NOMO-1 treated with dmso at 0.1 percent for 144 hours (cell line): ENCODE results near the gene PFKFB1.
A peak's percentile ranks its signal among the peaks of the same experiment; 100 is the strongest.
"Not testable (repeated sequence)": the region's sequence is repeated elsewhere in the genome, so short reads cannot be mapped to it uniquely, and the experiment has no call there.

Source experiments
- DNase-seq: peaks from one replicate; lab custom pipeline; 2025; ENCODE audit not compliant: unreplicated experiment; lab: John Stamatoyannopoulos, UW

PFKFB1 gene

DNA sequence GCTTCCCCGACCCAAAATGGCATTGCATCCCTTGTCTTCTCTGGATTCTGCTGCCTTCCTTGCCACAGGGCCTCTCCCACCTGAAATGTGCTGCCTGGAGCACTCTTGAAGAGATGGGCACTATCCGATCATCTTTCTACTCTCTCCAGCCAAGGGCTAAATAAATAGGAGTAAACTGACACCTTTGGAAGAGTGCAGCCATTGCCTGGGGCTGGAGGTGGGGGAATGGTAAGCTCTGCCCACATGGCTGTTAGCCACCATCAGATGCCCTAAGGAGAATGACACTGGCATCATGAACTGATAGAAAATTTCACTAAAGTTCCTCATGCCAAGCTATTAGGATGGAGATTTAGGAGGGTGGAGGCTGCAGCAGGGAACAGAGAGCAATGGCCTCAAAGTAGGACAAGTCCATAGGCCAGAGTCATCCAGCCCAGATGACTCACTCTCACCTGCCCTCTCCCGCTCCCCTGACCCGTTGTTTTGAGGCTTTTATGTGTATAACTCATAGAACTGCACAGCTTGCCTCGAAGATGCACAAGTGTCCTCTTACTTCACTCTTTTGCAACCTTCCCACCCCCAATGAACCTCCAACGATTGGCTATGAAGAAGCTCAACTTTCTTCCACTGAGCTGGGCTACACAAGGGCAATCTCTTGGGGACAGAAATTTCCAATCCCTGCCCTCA, 822 bp upstream of the PFKFB1 start:
- DNase-seq, result peak; percentile 19

- DNase-seq, result no peak
These were observed 921 bp downstream of the PFKFB1 start for GRCh38 chrX:54992911-54993622.

DNA sequence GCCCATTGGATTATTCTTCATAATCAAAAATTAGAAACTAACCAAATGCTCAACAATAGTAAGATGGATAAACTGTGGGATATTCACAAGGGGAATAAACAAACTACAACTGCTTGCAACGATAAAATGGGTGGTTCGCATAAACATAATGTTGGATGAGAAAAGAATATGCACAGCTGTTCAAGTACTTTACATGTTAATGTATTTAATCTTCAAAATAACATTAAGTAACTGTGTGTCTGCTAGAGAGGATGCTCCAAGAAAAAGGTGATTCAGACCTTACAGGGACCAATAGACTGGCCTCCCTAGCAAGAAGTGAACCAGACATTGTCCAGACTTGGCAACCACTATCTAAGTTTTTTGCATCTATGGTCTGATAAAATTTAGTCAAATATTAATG, 2.3 kb downstream of the PFKFB1 start:
- DNase-seq, result no peak

- DNase-seq, result not testable (repeated sequence)
These were observed 10.7 kb downstream of the PFKFB1 start for GRCh38 chrX:54983306-54983705.

GRCh38 chrX:54980334-54980733, 13.7 kb downstream of the PFKFB1 start:
- peak; percentile 0 for DNase-seq

DNA sequence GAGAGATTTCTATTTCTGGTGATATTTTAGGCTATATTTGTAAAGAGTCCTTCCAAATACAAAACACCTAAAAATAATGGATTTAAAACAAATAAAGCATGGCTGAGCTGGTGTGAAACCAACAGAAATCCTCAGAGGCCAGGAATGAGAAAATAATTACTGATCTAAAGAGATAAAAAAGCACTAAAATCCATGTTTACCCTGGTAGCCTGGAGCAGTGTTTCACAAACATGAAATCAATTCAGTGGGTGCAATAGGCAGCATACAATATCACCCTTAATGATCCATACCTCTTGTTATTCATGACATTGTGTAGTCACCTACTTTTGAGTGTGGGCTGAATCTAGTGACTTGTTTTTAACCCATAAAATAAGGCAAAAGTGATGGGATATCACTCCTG, 14.6 kb downstream of the PFKFB1 start:
- no peak for DNase-seq

- DNase-seq, result no peak
These were observed 15.5 kb downstream of the PFKFB1 start for GRCh38 chrX:54978448-54978847.

GRCh38 chrX:54977387-54977786, 16.6 kb downstream of the PFKFB1 start:
- no peak for DNase-seq

DNA sequence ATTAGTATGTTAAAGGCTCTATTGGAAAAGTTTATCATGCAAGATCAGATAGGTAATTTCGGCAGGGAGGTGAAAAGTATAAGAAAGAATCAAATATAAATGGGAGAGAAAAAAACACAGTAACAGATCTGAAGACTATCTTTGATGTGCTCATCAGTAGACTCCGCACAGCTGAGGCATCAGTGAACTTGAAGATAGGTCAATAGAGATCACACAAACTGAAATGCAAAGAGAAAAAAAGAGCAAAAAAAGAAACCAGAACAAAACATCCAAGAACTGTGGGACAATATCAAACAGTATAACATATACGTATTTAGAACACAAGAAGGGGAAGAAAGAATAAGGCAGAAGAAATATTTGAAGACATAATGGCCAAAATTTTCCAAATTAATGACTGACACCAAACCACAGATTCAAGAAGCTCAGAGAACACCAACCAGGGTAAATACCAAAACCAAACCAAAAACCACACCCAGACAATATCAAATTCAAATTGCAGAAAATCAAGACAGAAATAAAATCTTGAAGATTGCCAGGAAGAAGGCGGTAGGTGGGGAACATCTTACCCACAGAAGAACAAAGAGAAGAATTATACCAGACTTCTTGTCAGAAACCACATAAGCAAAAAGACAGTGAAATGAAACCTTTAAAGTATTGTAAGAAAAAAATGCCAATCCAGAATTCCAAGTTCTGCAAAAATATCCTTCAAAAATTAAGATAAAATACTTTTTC, 29.1 kb downstream of the PFKFB1 start:
- DNase-seq, result no peak

- DNase-seq, result no peak
These were observed 32.2 kb downstream of the PFKFB1 start for GRCh38 chrX:54961750-54962149.

GRCh38 chrX:54950730-54951375, 43.1 kb downstream of the PFKFB1 start:
- no peak for DNase-seq

DNA sequence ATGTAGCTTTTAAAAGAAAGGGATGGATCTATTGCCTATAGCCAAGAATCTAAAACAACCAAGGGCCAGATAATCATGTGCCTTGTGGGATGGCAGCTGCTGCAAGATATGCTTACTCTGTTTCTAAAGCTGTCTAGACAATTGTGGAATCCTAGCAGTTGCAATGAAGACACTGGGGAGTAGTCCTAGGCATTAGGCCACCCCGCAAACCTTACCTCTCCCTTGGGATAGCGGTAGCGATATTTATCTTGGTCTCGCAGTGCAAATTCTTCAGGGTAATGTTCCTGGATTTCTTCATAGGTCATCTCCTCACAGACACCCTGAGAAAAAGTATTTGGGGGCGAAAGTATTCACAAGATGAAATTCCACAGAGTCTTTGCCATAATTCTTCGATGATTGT, 48.8 kb downstream of the PFKFB1 start:
- no peak for DNase-seq

DNA sequence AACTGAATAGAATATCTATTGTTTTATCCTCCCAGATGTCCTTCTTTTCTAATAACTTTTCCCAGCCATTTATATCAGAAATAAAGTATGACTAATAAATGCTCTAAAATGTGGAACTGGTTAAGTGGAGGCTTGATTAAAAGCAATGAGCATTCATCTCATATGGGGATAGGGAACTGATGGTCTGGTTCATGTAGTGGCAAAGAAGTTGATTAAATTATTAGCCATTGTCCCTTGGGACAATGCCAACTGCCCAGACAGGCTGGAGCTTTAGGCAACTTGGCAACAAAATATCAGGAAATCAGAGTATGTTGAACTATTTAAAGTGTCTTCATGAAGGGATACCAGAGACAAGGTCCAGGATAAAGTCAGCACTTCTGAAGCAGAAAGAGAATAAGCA, 49.2 kb downstream of the PFKFB1 start:
- DNase-seq, result no peak

- no peak for DNase-seq
These were observed 56.6 kb downstream of the PFKFB1 start for GRCh38 chrX:54937416-54937815.

- no peak for DNase-seq
These were observed 58.7 kb downstream of the PFKFB1 start for GRCh38 chrX:54935306-54935705.

GRCh38 chrX:54934890-54935289, 59.1 kb downstream of the PFKFB1 start:
- DNase-seq, result no peak

GRCh38 chrX:54934058-54934457, 59.9 kb downstream of the PFKFB1 start:
- no peak for DNase-seq

GRCh38 chrX:54933150-54933826, 60.7 kb downstream of the PFKFB1 start:
- DNase-seq, result no peak

DNA sequence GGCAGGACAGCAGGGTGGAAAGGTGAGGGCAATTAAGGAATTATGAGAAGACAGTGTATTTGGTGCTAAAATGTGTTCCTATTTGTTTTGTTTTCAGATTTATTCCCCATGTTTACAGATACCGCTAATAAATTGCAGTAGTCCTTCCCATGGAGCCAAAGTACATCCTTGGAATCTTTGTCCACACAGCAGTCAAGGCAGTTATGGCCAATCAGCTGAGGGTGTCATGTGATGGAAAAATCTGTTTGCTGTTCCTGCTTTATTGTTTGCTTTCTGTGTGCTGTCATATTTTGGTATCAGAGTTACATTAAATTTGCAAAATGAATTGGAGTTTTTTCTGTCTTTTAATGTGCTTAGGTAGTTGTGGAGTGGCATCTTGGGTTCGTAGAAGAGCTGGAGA, 62.9 kb downstream of the PFKFB1 start:
- no peak for DNase-seq

DNA sequence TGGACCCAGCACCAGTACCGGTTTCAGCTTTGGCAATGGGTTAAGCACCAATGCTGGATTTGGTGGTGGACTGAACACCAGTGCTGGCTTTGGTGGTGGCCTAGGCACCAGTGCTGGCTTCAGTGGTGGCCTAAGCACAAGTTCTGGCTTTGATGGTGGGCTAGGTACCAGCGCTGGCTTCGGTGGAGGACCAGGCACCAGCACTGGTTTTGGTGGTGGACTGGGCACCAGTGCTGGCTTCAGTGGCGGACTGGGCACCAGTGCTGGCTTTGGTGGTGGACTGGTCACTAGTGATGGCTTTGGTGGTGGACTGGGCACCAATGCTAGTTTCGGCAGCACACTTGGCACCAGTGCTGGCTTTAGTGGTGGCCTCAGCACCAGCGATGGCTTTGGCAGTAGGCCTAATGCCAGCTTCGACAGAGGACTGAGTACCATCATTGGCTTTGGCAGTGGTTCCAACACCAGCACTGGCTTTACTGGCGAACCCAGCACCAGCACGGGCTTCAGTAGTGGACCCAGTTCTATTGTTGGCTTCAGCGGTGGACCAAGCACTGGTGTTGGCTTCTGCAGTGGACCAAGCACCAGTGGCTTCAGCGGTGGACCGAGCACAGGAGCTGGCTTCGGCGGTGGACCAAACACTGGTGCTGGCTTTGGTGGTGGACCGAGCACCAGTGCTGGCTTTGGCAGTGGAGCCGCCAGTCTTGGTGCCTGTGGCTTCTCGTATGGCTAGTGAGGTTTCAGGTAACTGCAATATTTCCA, 63.5 kb downstream of the PFKFB1 start:
- DNase-seq, result no peak
